ENCODE results near the gene ZNF827.
A peak's percentile ranks its signal among the peaks of the same experiment; 100 is the strongest.

Gene ZNF827

GRCh38 chr4:145938618-145939440 lies at the start of gene ZNF827:
ZNF827 (minus strand) TSS chr4:145938823; CDS start chr4:145938407, 416 bp downstream.
- peak; percentile 30 to 55 for DNase-seq (ENCODE audit: low read depth in 2 of 2)

- no peak for DNase-seq (ENCODE audit: low read depth in 2 of 2)
Measured at GRCh38 chr4:145984563-145984962, 45.9 kb upstream of the ZNF827 start.

GRCh38 chr4:145982791-145983190 lies 44.2 kb upstream of the ZNF827 start:
- DNase-seq (ENCODE audit: low read depth in 2 of 2) = no peak

- DNase-seq (ENCODE audit: low read depth in 2 of 2) = no peak
Measured at GRCh38 chr4:145979160-145979559, 40.5 kb upstream of the ZNF827 start.

- DNase-seq (ENCODE audit: low read depth in 2 of 2) = no peak
Measured at GRCh38 chr4:145976680-145977079, 38.1 kb upstream of the ZNF827 start.

- no peak for DNase-seq (ENCODE audit: low read depth in 2 of 2)
Measured at GRCh38 chr4:145960012-145960411, 21.4 kb upstream of the ZNF827 start.

- no peak for DNase-seq (ENCODE audit: low read depth in 2 of 2)
Measured at GRCh38 chr4:145957302-145957701, 18.7 kb upstream of the ZNF827 start.

- DNase-seq (ENCODE audit: low read depth in 2 of 2) = no peak
Measured at GRCh38 chr4:145956288-145956890, 17.8 kb upstream of the ZNF827 start.

- no peak for DNase-seq (ENCODE audit: low read depth in 2 of 2)
Measured at GRCh38 chr4:145954924-145955339, 16.3 kb upstream of the ZNF827 start.

GRCh38 chr4:145951931-145952330 lies 13.3 kb upstream of the ZNF827 start:
- DNase-seq (ENCODE audit: low read depth in 2 of 2) = no peak

GRCh38 chr4:145945431-145946155 lies 7.0 kb upstream of the ZNF827 start:
- no peak for DNase-seq (ENCODE audit: low read depth in 2 of 2)

GRCh38 chr4:145944886-145945285 lies 6.3 kb upstream of the ZNF827 start:
- DNase-seq (ENCODE audit: low read depth in 2 of 2) = no peak

GRCh38 chr4:145939856-145940255 lies 1.2 kb upstream of the ZNF827 start:
- no peak for DNase-seq (ENCODE audit: low read depth in 2 of 2)

GRCh38 chr4:145939441-145939750 lies 773 bp upstream of the ZNF827 start:
- no peak for DNase-seq (ENCODE audit: low read depth in 2 of 2)

GRCh38 chr4:145937971-145938611 lies 532 bp downstream of the ZNF827 start:
- DNase-seq (ENCODE audit: low read depth in 2 of 2) = peak; percentile 21 to 22

GRCh38 chr4:145936997-145937901 lies 1.4 kb downstream of the ZNF827 start:
- DNase-seq (ENCODE audit: low read depth in 2 of 2) = peak in 1 of 2 donors; percentile 20

GRCh38 chr4:145936142-145936996 lies 2.3 kb downstream of the ZNF827 start:
- peak; percentile 28 to 37 for DNase-seq (ENCODE audit: low read depth in 2 of 2)

GRCh38 chr4:145935253-145936141 lies 3.1 kb downstream of the ZNF827 start:
- DNase-seq (ENCODE audit: low read depth in 2 of 2) = no peak

- no peak for DNase-seq (ENCODE audit: low read depth in 2 of 2)
Measured at GRCh38 chr4:145934434-145935047, 4.1 kb downstream of the ZNF827 start.
